ENCODE results near the gene FRAS1. TPM values are rescaled to one million over a fixed set of nuclear protein-coding genes. Genes with fewer than 3 reads are reported as not detected.

FRAS1 gene
- total and polyA plus RNA-seq, 2 of the 8 experiments (the other 6 are each of a cell fraction or from before 2014, with no cell fraction given), result 38.5 to 109 TPM

GRCh38 chr4:78439328-78439727 is 382.2 kb downstream of the FRAS1 start:
- Histone ChIP-seq H3K9ac (replicated peaks in 1 of 4; ENCODE audit: extremely low read depth in 1 of 4, low read depth in 3 of 4, low read length in 3 of 4) (no peak overlapping the region), H2AK5ac (ENCODE audit: low read depth, low read length) (no peak overlapping the region), H3K4ac (replicated peaks; ENCODE audit: insufficient read length, low read depth, low read length) (no peak overlapping the region), H3K4me2 (ENCODE audit: insufficient read depth in 1 of 2, low read depth in 2 of 2, low read length in 2 of 2) (no peak overlapping the region), H2BK20ac (ENCODE audit: low read length) (no peak overlapping the region), H3K9me3 (ENCODE audit: insufficient read depth in 2 of 2, low read depth in 1 of 2, low read length in 1 of 2) (no peaks in the 10 kb centered on the region), H3K23ac (ENCODE audit: insufficient read length) (no peak overlapping the region), H3K36me3 (ENCODE audit: control insufficient read depth in 2 of 4, insufficient read depth in 4 of 4, low read length in 3 of 4) (peaks cover 3 to 56% (median 32%) of the 10 kb centered on the region in 4 experiments; a peak in 7 of 8 replicates), H3K4me3 (ENCODE audit: extremely low read depth in 1 of 4, insufficient read depth in 2 of 4, low read depth in 3 of 4, low read length in 4 of 4) (no peak overlapping the region), H2AFZ (ENCODE audit: low read length) (no peak overlapping the region), H3K79me2 (ENCODE audit: control insufficient read depth in 1 of 2, insufficient read depth in 2 of 2, low read length in 2 of 2) (no peaks in the 10 kb centered on the region), H4K8ac (ENCODE audit: extremely low read depth, insufficient read depth, low read length) (no peak overlapping the region), H3K56ac (replicated peaks; ENCODE audit: insufficient read length, low read depth, low read length) (no peak overlapping the region), H3K27me3 (replicated peaks in 1 of 4; ENCODE audit: control insufficient read depth in 3 of 4, extremely low read depth in 1 of 4, insufficient read depth in 3 of 4, low read length in 3 of 4) (no peaks in the 10 kb centered on the region), H3K14ac (ENCODE audit: insufficient read length) (no peak overlapping the region), H3K23me2 (ENCODE audit: low read depth, low read length) (no peaks in the 10 kb centered on the region), H4K20me1 (replicated peaks in 1 of 2; ENCODE audit: control insufficient read depth in 1 of 2, insufficient read depth in 2 of 2, low read length in 2 of 2) (no peaks in the 10 kb centered on the region), H4K5ac (ENCODE audit: insufficient read length, low read depth, low read length) (no peak overlapping the region), H2BK12ac (ENCODE audit: low read depth, low read length) (no peak overlapping the region), H2BK15ac (ENCODE audit: low read length) (no peak overlapping the region), H3K4me1 (replicated peaks in 1 of 4; ENCODE audit: control insufficient read depth in 3 of 4, insufficient read depth in 4 of 4, low read length in 3 of 4) (peaks cover 0 to 2% (median under 1%) of the 10 kb centered on the region in 4 experiments; a peak in 2 of 7 replicates), H4K91ac (replicated peaks; ENCODE audit: insufficient read length, low read length) (no peak overlapping the region), H2BK120ac (replicated peaks; ENCODE audit: low read depth, low read length) (no peak overlapping the region), H2BK5ac (ENCODE audit: low read depth, low read length) (no peak overlapping the region), H3K18ac (ENCODE audit: extremely low read depth, low read length) (no peak overlapping the region), H3K27ac (ENCODE audit: low read depth, low read length) (no peak overlapping the region), H3K79me1 (ENCODE audit: low read depth, low read length) (no peaks in the 10 kb centered on the region)
- CTCF ChIA-PET (ENCODE audit: partially characterized antibody), result interaction anchor here (1.3 to 1.7 kb wide), 2 partner anchors 12 to 77 kb away, joined by 3 to 5 read pairs; no protein-coding TSS in a partner anchor
- WGBS, 2 experiments (ENCODE audit: extremely low coverage in 1 of 2, insufficient coverage in 1 of 2, insufficient read length in 1 of 2, insufficient replicate concordance in 2 of 2, low coverage in 1 of 2, low lambda C conversion rate in 2 of 2, missing lambda C conversion rate in 1 of 2), result 95% methylated on average over 2 of the region's 2 CpGs; no CpG with 5 or more reads in 1 of the 2 experiments
- DNase-seq (ENCODE audit: low read depth in 1 of 2, low spot score in 2 of 2), result no peak
- FAIRE-seq, result no peak
- POLR2A ChIA-PET (ENCODE audit: partially characterized antibody), result interaction anchor here (1.1 to 2.1 kb wide), 2 partner anchors 19 to 21 kb away, joined by 3 to 4 read pairs; no protein-coding TSS in a partner anchor
- TF ChIP-seq HDAC2 (IDR thresholded peaks at IDR 0.05; ENCODE audit: borderline replicate concordance in 1 of 2, low read depth in 2 of 2, low read length in 2 of 2), result no peak
- TF ChIP-seq PHF8 (conservative IDR thresholded peaks at IDR 0.05; ENCODE audit: low read depth, low read length), result no peak
- TF ChIP-seq SUZ12 (IDR thresholded peaks at IDR 0.05; ENCODE audit: low read length), result no peak
- TF ChIP-seq, protein P1, sequence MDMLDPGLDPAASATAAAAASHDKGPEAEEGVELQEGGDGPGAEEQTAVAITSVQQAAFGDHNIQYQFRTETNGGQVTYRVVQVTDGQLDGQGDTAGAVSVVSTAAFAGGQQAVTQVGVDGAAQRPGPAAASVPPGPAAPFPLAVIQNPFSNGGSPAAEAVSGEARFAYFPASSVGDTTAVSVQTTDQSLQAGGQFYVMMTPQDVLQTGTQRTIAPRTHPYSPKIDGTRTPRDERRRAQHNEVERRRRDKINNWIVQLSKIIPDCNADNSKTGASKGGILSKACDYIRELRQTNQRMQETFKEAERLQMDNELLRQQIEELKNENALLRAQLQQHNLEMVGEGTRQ (IDR thresholded peaks at IDR 0.05; ENCODE audit: low read length), result no peak
- TF ChIP-seq, protein P2, sequence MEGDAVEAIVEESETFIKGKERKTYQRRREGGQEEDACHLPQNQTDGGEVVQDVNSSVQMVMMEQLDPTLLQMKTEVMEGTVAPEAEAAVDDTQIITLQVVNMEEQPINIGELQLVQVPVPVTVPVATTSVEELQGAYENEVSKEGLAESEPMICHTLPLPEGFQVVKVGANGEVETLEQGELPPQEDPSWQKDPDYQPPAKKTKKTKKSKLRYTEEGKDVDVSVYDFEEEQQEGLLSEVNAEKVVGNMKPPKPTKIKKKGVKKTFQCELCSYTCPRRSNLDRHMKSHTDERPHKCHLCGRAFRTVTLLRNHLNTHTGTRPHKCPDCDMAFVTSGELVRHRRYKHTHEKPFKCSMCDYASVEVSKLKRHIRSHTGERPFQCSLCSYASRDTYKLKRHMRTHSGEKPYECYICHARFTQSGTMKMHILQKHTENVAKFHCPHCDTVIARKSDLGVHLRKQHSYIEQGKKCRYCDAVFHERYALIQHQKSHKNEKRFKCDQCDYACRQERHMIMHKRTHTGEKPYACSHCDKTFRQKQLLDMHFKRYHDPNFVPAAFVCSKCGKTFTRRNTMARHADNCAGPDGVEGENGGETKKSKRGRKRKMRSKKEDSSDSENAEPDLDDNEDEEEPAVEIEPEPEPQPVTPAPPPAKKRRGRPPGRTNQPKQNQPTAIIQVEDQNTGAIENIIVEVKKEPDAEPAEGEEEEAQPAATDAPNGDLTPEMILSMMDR (IDR thresholded peaks at IDR 0.05; ENCODE audit: control extremely low read depth in 1 of 3, insufficient read depth in 1 of 3, low read depth in 1 of 3, low read length in 3 of 3), result no peak
- TF ChIP-seq ZNF274 (IDR thresholded peaks at IDR 0.05; ENCODE audit: borderline replicate concordance, extremely low read depth, low read length), result no peak
- no peak for TF ChIP-seq JUND (IDR thresholded peaks at IDR 0.05; ENCODE audit: low read length)
- no peak for TF ChIP-seq RXRA (IDR thresholded peaks at IDR 0.05; ENCODE audit: insufficient read depth, low read depth, low read length)
- no peak for TF ChIP-seq MAFK (IDR thresholded peaks at IDR 0.05; ENCODE audit: low read depth, low read length)

Data from H1 (cell line).